Endodermal cell (in vitro differentiated cells): ENCODE results near the gene PPA2. TPM values are rescaled to one million over a fixed set of nuclear protein-coding genes. Genes with fewer than 3 reads are reported as not detected.

Experiments
- DNase-seq: peaks from one replicate; pipeline ENCODE4 v3.0.0-alpha.2; 2017
- H3K27ac ChIP-seq: 2 replicates; pipeline ENCODE4 v1.5.1; 2013; ENCODE audit warnings: mild to moderate bottlenecking, low read depth, low read length, moderate library complexity
- H3K27me3 ChIP-seq: 2 replicates; pipeline ENCODE4 v1.6.1; 2013; ENCODE audit warnings: mild to moderate bottlenecking, low read length, moderate library complexity; ENCODE audit not compliant: insufficient read depth, control insufficient read depth, poor library complexity, severe bottlenecking
- H3K36me3 ChIP-seq: 2 replicates; pipeline ENCODE4 v1.7.0; 2013; ENCODE audit warnings: mild to moderate bottlenecking, low read length, moderate library complexity; ENCODE audit not compliant: control insufficient read depth, insufficient read depth
- H3K4me1 ChIP-seq: one replicate; pipeline ENCODE4 v1.7.0; 2013; ENCODE audit warnings: low read length; ENCODE audit not compliant: control insufficient read depth, insufficient read depth
- H3K4me3 ChIP-seq: 2 replicates; pipeline ENCODE4 v1.5.1; 2013; ENCODE audit warnings: mild to moderate bottlenecking, low read length, moderate library complexity
- H3K9ac ChIP-seq: 2 replicates; pipeline ENCODE4 v1.6.1; 2013; ENCODE audit warnings: mild to moderate bottlenecking, low read length, moderate library complexity; ENCODE audit not compliant: poor library complexity, severe bottlenecking; ENCODE audit errors: extremely low read depth
- H3K9me3 ChIP-seq: 2 replicates; pipeline ENCODE4 v1.6.1; 2013; ENCODE audit warnings: mild to moderate bottlenecking, low read length, moderate library complexity; ENCODE audit not compliant: control insufficient read depth
- H3K27ac Mint-ChIP-seq: 2 replicates; pipeline ENCODE4 v1.8.0; 2020; ENCODE audit warnings: mixed read lengths
- H3K27me3 Mint-ChIP-seq: 2 replicates; pipeline ENCODE4 v1.8.0; 2021; ENCODE audit warnings: mild to moderate bottlenecking, mixed read lengths; ENCODE audit not compliant: insufficient read depth
- H3K36me3 Mint-ChIP-seq: 2 replicates; pipeline ENCODE4 v1.8.0; 2020; ENCODE audit warnings: low read depth, mixed read lengths
- H3K4me1 Mint-ChIP-seq: 2 replicates; pipeline ENCODE4 v1.8.0; 2020; ENCODE audit warnings: mixed read lengths
- H3K4me3 Mint-ChIP-seq: 2 replicates; pipeline ENCODE4 v1.8.0; 2020; ENCODE audit warnings: mild to moderate bottlenecking, moderate library complexity, mixed read lengths
- H3K9me3 Mint-ChIP-seq: 2 replicates; pipeline ENCODE4 v1.8.0; 2020; ENCODE audit warnings: mild to moderate bottlenecking, mixed read lengths
- CTCF ChIP-seq: fragments of 200-600 bp; sonication (generic); conservative IDR thresholded peaks from 2 replicates; pipeline ENCODE4 v1.5.0; 2021; ENCODE audit warnings: antibody characterized with exemption, mild to moderate bottlenecking
- WGBS, 2 experiments: methylation state at CpG; one replicate each; pipeline versions ENCODE4 v1.1.5 to v1.1.7; 2013; ENCODE audit warnings: missing lambda C conversion rate in 2 of 2, mixed read lengths in 1 of 2; ENCODE audit not compliant: insufficient coverage in 1 of 2, insufficient read length in 1 of 2; 5-methylcytosine and 5-hydroxymethylcytosine counted together
- total RNA-seq, 2 donors: library from RNA; stranded (reverse); fragmentation: NEBNext Ultra II Directional in 1 of 2; extraction: Animal tissue kit (Norgen Biotek cat#: 25700) in 1 of 2; gene quantifications; 2 replicates in 1 of 2; 3 replicates in 1 of 2; pipeline ENCODE4 v1.2.1, GENCODE V29; 2021

PPA2 gene
- total RNA-seq, 2 donors from 2014 or later: 90.7 to 133 TPM

GRCh38 chr4:105462576-105462975 is 11.3 kb downstream of the PPA2 start:
- Mint-ChIP-seq H3K4me1 (peaks cover 5% of the 10 kb centered on the region), H3K9me3 (no peaks in the 10 kb centered on the region), H3K36me3 (peaks cover 55% of the 10 kb centered on the region), H3K4me3 (no peak overlapping the region), H3K27ac (no peak overlapping the region), H3K27me3 (no peaks in the 10 kb centered on the region)
- H3K27ac ChIP-seq: no peak overlapping the region
- no peak overlapping the region for H3K4me3 ChIP-seq
- no peak for TF ChIP-seq CTCF
- peaks cover 12% of the 10 kb centered on the region for H3K36me3 ChIP-seq
- DNase-seq: no peak
- H3K4me1 ChIP-seq: no peaks in the 10 kb centered on the region
- no peak overlapping the region for H3K9ac ChIP-seq
- 96 to 100% methylated on average over 2 to 3 of the region's 3 CpGs for WGBS, 2 experiments
- H3K9me3 ChIP-seq: no peaks in the 10 kb centered on the region
- H3K27me3 ChIP-seq: no peaks in the 10 kb centered on the region

- Mint-ChIP-seq H3K36me3 (peaks cover 48% of the 10 kb centered on the region), H3K4me3 (no peak overlapping the region), H3K4me1 (peaks cover 5% of the 10 kb centered on the region), H3K9me3 (no peaks in the 10 kb centered on the region), H3K27ac (no peak overlapping the region), H3K27me3 (no peaks in the 10 kb centered on the region)
- no peak overlapping the region for H3K27ac ChIP-seq
- H3K27me3 ChIP-seq: no peaks in the 10 kb centered on the region
- no peak overlapping the region for H3K9ac ChIP-seq
- no peak for TF ChIP-seq CTCF
- 92 to 93% methylated on average over 5 to 6 of the region's 6 CpGs for WGBS, 2 experiments
- H3K36me3 ChIP-seq: peaks cover 12% of the 10 kb centered on the region
- H3K4me3 ChIP-seq: no peak overlapping the region
- no peaks in the 10 kb centered on the region for H3K9me3 ChIP-seq
- DNase-seq: no peak
- H3K4me1 ChIP-seq: no peaks in the 10 kb centered on the region
Measured at GRCh38 chr4:105461621-105462382, 12.1 kb downstream of the PPA2 start.

- H3K27me3 Mint-ChIP-seq: no peaks in the 10 kb centered on the region
- H3K4me3 ChIP-seq: no peak overlapping the region
- no peak overlapping the region for H3K4me3 Mint-ChIP-seq
- TF ChIP-seq CTCF: no peak
- no peaks in the 10 kb centered on the region for H3K4me1 ChIP-seq
- whole genome bisulfite sequencing, 2 experiments: 85 to 88% methylated on average over 4 to 8 of the region's 8 CpGs
- no peak overlapping the region for H3K27ac Mint-ChIP-seq
- peaks cover 7% of the 10 kb centered on the region for H3K36me3 ChIP-seq
- no peak overlapping the region for H3K9ac ChIP-seq
- H3K36me3 Mint-ChIP-seq: peaks cover 44% of the 10 kb centered on the region
- peaks cover 5% of the 10 kb centered on the region for H3K4me1 Mint-ChIP-seq
- no peaks in the 10 kb centered on the region for H3K9me3 Mint-ChIP-seq
- H3K27ac ChIP-seq: no peak overlapping the region
- no peaks in the 10 kb centered on the region for H3K27me3 ChIP-seq
- H3K9me3 ChIP-seq: no peaks in the 10 kb centered on the region
- DNase-seq: no peak
Measured at GRCh38 chr4:105461221-105461620, 12.6 kb downstream of the PPA2 start.
